GM12878 (cell line): Measurements from ENCODE around the gene SVIP.

ENCODE experiments used
- ATF3 ChIP-seq: IDR thresholded peaks from 2 replicates; pipeline ENCODE4 v1.6.1; 2011; ENCODE audit warnings: low read depth, mild to moderate bottlenecking, low read length, moderate library complexity, borderline replicate concordance; ENCODE audit errors: extremely low read depth
- CEBPB ChIP-seq, 2 experiments: fragments of 150-350 bp in 1 of 2; IDR thresholded peaks; 2 replicates each; pipeline ENCODE4 v1.6.1; 2012 to 2014; ENCODE audit warnings: low read depth in 2 of 2, low read length in 2 of 2, borderline replicate concordance in 1 of 2, inconsistent platforms in 1 of 2
- CTCF ChIP-seq, 3 experiments: IDR thresholded peaks in 2 of 3; conservative IDR thresholded peaks in 1 of 3; 2 replicates each; pipeline ENCODE4 v1.5.1; 2011; ENCODE audit warnings: low read depth in 3 of 3, low read length in 3 of 3, mild to moderate bottlenecking in 3 of 3, control low read depth in 2 of 3, moderate library complexity in 2 of 3, inconsistent platforms in 1 of 3, mixed read lengths in 1 of 3; ENCODE audit not compliant: control insufficient read depth in 2 of 3, insufficient read depth in 1 of 3; ENCODE audit errors: extremely low read depth in 1 of 3
- ESRRA ChIP-seq: IDR thresholded peaks from 2 replicates; pipeline ENCODE4 v1.6.1; 2012; ENCODE audit warnings: mild to moderate bottlenecking, low read length, improper control_type of control experiment
- POLR2A ChIP-seq: IDR thresholded peaks from 2 replicates; pipeline ENCODE4 v1.6.1; 2011; ENCODE audit warnings: low read depth, mild to moderate bottlenecking, low read length
- POLR2AphosphoS2 ChIP-seq: IDR thresholded peaks from 2 replicates; pipeline ENCODE4 v1.6.1; 2011; ENCODE audit warnings: low read depth, mild to moderate bottlenecking, low read length, improper control_type of control experiment, moderate library complexity
- POLR2AphosphoS5 ChIP-seq: IDR thresholded peaks from 2 replicates; pipeline ENCODE4 v1.6.1; 2011; ENCODE audit warnings: mild to moderate bottlenecking, low read length, inconsistent platforms
- RCOR1 ChIP-seq: conservative IDR thresholded peaks from 2 replicates; pipeline ENCODE4 v1.6.1; 2012; ENCODE audit warnings: low read depth, low read length, improper control_type of control experiment
- SMC3 ChIP-seq: IDR thresholded peaks from 2 replicates; pipeline ENCODE4 v1.6.1; 2011; ENCODE audit warnings: low read length, improper control_type of control experiment, borderline replicate concordance
- SRF ChIP-seq, 2 experiments: IDR thresholded peaks; 2 replicates each; pipeline ENCODE4 v1.6.1; 2011; ENCODE audit warnings: low read depth in 2 of 2, low read length in 2 of 2, mild to moderate bottlenecking in 1 of 2, moderate library complexity in 1 of 2
- TAF1 ChIP-seq: IDR thresholded peaks from 2 replicates; pipeline ENCODE4 v1.6.1; 2011; ENCODE audit warnings: mild to moderate bottlenecking, low read depth, low read length, borderline replicate concordance

GRCh38 chr11:22780952-22781593 lies 48.5 kb downstream of the SVIP start:
- TF ChIP-seq TAF1 (no peak), CTCF (IDR thresholded peaks at IDR 0.05 in 2 of 3, conservative IDR thresholded peaks at IDR 0.05 in 1 of 3; ENCODE audit: control insufficient read depth in 2 of 3, extremely low read depth in 1 of 3, insufficient read depth in 1 of 3, low read depth in 3 of 3, low read length in 3 of 3) (no peak), POLR2A (no peak), ATF3 (no peak), SRF (IDR thresholded peaks at IDR 0.05; ENCODE audit: low read depth in 2 of 2, low read length in 2 of 2) (no peak), ESRRA (no peak), POLR2AphosphoS5 (no peak), RCOR1 (no peak), POLR2AphosphoS2 (no peak), CEBPB (IDR thresholded peaks at IDR 0.05; ENCODE audit: borderline replicate concordance in 1 of 2, low read depth in 2 of 2, low read length in 2 of 2) (no peak), SMC3 (no peak)
